Epithelial cell of esophagus (primary cell): ENCODE measurements around the gene PLCB1.

Experiments
- DNase-seq: peaks from one replicate; pipeline ENCODE4 v3.0.0; 2010; ENCODE audit warnings: low read depth
- H3K4me3 ChIP-seq: 2 replicates; pipeline ENCODE4 v1.5.1; 2011; ENCODE audit warnings: mild to moderate bottlenecking, low read length, control low read depth
- TF ChIP-seq, protein P1 (sequence below): IDR thresholded peaks from 2 replicates; pipeline ENCODE4 v1.5.1; 2011; ENCODE audit warnings: low read depth, mild to moderate bottlenecking, low read length, control low read depth, inconsistent platforms; ENCODE audit not compliant: insufficient read depth; ENCODE audit errors: missing control alignments

PLCB1 gene

DNA sequence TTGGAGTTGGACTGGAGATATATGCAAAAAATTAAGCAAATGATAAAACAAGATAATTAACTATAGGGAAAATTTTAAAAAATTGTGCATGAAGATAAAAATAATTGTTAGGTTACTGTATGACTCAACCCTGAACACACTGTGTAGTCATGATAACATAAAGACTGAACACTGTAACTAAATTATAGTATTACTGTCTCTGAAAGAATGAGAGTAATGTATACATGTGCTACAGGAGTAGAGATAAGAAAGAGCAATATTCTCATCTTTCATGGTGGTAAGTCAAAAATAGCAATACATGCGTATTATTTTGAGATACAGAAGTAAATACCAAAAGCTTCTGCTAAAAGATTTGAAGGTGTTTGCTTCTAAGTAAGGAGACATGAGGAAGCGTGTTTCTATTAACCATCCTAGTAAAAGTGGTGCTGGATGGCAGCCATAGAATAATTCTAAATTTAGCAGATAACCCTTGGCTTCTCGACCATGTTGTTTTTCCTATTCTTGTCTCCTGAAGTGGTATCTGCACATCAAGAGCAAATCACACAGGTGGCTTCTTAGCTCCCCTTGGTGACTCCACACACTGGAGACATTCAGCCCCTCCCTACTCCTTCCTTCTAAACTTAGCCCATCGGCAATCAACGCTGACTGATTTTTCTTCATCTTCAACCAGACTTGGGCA, 546.2 kb downstream of the PLCB1 start:
- TF ChIP-seq, protein P1, sequence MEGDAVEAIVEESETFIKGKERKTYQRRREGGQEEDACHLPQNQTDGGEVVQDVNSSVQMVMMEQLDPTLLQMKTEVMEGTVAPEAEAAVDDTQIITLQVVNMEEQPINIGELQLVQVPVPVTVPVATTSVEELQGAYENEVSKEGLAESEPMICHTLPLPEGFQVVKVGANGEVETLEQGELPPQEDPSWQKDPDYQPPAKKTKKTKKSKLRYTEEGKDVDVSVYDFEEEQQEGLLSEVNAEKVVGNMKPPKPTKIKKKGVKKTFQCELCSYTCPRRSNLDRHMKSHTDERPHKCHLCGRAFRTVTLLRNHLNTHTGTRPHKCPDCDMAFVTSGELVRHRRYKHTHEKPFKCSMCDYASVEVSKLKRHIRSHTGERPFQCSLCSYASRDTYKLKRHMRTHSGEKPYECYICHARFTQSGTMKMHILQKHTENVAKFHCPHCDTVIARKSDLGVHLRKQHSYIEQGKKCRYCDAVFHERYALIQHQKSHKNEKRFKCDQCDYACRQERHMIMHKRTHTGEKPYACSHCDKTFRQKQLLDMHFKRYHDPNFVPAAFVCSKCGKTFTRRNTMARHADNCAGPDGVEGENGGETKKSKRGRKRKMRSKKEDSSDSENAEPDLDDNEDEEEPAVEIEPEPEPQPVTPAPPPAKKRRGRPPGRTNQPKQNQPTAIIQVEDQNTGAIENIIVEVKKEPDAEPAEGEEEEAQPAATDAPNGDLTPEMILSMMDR: no peak
- DNase-seq: no peak
- H3K4me3 ChIP-seq: no peak overlapping the region

DNA sequence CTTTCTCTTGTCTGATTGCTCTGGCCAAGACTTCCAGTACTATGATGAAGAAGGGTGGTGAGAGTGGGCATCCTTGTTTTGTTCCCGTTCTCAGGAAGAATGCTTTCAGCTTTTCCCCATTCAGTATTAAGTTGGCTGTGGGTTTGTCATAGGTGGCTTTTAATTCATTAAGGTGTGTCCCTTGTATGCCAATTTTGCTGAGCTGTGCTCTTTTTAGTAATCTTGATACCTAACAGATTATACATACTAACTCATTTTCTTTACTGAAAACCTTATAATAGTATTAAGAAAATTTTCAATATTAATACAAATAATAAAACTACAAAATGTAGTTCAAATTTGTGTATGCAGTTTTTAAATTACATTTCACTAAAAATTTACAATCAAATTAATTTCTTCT, 557.3 kb downstream of the PLCB1 start:
- no peak overlapping the region for H3K4me3 ChIP-seq
- TF ChIP-seq, protein P1: no peak
- DNase-seq: no peak

DNA sequence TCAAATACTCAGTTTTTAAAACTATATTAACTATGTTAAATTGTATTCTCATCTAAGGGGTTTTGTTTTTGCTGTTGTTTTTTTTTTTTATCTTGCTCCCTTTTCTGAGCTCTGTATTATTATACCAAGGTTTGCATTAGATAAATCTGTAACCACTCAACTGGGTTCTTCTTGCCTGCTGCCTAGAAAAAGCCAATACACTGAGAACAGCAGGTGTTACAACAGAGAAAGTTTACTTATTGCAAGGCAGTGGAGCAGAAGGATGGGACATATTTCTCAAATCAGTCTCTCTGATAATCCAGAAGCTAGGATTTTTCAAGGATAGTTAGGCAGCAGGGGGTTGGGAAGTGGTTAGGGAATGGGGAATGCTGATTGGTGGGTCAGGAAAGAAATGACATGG, 558.0 kb downstream of the PLCB1 start:
- H3K4me3 ChIP-seq: no peak overlapping the region
- TF ChIP-seq, protein P1: no peak
- no peak for DNase-seq

DNA sequence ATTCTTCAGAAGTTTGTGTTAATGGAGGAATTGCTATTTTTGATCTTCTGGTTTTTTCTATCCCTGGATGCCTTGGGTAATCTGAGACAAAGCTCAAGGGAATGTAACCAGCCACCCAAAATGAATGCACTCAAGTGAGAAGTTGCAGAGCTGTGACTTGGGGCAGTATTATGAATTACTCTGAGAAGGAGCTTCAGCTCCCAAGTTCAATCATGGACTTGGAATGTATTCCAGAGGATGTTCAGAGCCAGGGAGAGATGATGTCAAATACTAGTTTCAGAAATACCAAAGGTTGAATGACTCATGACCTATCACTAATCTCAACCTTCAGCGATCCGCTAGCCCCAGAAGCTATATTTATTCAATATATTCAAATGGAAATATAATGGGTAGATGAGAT, 561.6 kb downstream of the PLCB1 start:
- TF ChIP-seq, protein P1: no peak
- peak; percentile 27 for DNase-seq
- no peak overlapping the region for H3K4me3 ChIP-seq

DNA sequence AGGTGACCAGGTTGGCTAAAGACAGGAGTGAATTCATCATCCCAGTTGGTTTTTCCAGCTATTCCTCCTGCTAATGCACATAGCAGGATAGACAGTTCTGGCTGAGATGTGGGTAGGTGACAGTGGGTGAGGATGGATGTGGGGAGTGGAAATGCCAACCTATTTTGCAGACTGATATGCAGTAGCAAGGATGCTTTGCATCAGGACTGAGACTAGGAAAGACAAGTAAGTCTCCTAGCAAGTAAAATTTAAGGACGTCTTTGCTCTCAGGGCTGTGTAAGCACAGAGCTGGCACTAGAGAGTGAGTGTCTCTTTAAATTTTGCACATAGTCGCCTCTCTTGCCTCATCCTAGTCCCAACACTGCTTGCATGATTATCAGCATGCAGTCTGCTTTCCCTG, 568.7 kb downstream of the PLCB1 start:
- DNase-seq: no peak
- TF ChIP-seq, protein P1: no peak

DNA sequence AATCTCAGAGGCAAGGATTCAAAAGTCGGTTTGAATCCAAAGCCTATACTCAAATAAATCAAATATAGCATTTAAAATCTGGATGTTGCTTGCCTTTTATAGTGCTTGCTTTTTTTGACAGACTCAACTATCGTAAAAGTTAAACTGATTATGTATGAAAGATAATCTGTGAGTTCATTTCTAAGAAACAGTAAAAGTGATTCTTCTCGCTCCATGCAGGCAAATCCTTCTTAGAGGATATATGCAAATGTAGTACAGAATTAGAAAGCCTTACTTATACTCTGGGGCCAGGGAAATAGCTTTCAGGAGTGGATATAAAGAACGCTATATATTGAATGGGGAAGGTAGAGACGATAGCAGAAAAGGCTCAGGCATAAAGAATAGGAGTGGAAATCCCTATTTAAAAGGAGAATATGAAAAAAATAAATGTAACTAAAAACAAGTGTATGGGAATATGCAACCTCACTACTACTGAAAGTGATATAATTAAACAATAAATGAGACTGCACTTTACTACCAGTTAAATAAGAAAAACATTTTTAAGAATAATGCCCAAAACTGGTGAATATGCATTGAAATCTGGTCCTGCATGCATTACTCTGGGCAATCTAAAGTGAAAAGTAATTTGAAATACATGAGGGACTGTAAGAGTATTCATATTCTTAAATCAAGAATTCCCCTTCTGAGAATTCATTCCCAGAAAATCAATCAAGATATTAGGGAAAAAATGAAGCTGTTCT, 575.1 kb downstream of the PLCB1 start:
- DNase-seq: no peak
- TF ChIP-seq, protein P1: no peak
- H3K4me3 ChIP-seq: no peak overlapping the region

More for the DNA sequence above, 568.7 kb downstream of the PLCB1 start:
- no peak overlapping the region for H3K4me3 ChIP-seq

DNA sequence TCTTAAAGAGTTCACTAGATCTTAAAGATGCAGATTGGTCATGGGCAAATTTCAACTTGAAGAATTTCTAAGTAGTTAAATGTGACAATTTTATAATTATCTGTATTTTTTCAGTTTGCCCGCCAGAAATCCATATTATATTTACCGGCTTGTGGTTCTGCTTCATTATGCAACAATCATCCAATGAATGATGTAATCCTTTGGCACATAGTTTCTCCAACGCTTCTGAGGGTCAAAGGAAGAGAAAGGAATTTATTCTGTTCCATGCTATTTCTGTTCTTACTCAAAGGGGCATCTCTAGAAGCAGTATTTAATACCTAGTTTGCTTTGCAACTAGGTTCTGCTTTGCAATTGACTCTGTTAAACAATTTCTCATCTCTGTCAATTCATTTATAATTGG, 577.6 kb downstream of the PLCB1 start:
- TF ChIP-seq, protein P1: no peak
- no peak overlapping the region for H3K4me3 ChIP-seq
- no peak for DNase-seq
